GM12878 (cell line): ENCODE results near the gene TRPC5OS. TPM values are rescaled to one million over a fixed set of nuclear protein-coding genes. Genes with fewer than 3 reads are reported as not detected.

Source experiments
- CBFB ChIP-seq: IDR thresholded peaks from 2 replicates; pipeline ENCODE4 v1.6.1; 2016; ENCODE audit warnings: antibody characterized with exemption, low read depth
- CBX5 ChIP-seq: sonication (generic); IDR thresholded peaks from 2 replicates; pipeline ENCODE4 v1.6.1; 2016; ENCODE audit warnings: low read depth, moderate library complexity, mild to moderate bottlenecking, inconsistent platforms
- CHD1 ChIP-seq: IDR thresholded peaks from 2 replicates; pipeline ENCODE4 v1.6.1; 2012; ENCODE audit warnings: low read depth, low read length, improper control_type of control experiment
- CREM ChIP-seq: IDR thresholded peaks from 2 replicates; pipeline ENCODE4 v1.6.1; 2014; ENCODE audit warnings: antibody characterized with exemption, low read depth
- FOS ChIP-seq: IDR thresholded peaks from 3 replicates; pipeline ENCODE4 v1.6.1; 2011; ENCODE audit warnings: borderline replicate concordance; ENCODE audit not compliant: insufficient read length; ENCODE audit errors: extremely low read depth
- PRDM15 ChIP-seq: fragments of 450-650 bp; formaldehyde crosslinking; IDR thresholded peaks from 2 replicates; pipeline ENCODE4 v1.4.0; 2020; ENCODE audit warnings: mild to moderate bottlenecking, moderate library complexity
- RAD51 ChIP-seq: fragments of 450-650 bp; IDR thresholded peaks from 2 replicates; pipeline ENCODE4 v1.6.1; 2016; ENCODE audit warnings: moderate library complexity, mild to moderate bottlenecking, inconsistent platforms
- REST ChIP-seq: IDR thresholded peaks from 2 replicates; pipeline ENCODE4 v1.6.1; 2012; ENCODE audit warnings: mild to moderate bottlenecking, low read depth, low read length
- TCF7 ChIP-seq: IDR thresholded peaks from 2 replicates; pipeline ENCODE4 v1.6.1; 2014; ENCODE audit warnings: antibody characterized with exemption, borderline replicate concordance
- ZNF217 ChIP-seq: fragments of 450-650 bp; IDR thresholded peaks from 2 replicates; pipeline ENCODE4 v1.6.1; 2017; ENCODE audit warnings: antibody characterized with exemption, mild to moderate bottlenecking
- polyA plus RNA-seq, 11 experiments: library from polyadenylated mRNA; depleted of rRNA in 4 of 11; unstranded in 6 of 11; stranded (reverse) in 5 of 11; fragments of >200 nt; fragmentation: Nextera tagmentation in 4 of 11; fragmentation: Illumina TruSeq in 1 of 11; extraction: Ambion mirVana in 4 of 11; extraction: Trizol in 1 of 11; gene quantifications; 1 replicate in 1 of 11; 2 replicates in 10 of 11; pipeline versions ENCODE4 v1.2.1 to v1.2.3, GENCODE V29; 2011 to 2016; ENCODE audit warnings: inconsistent platforms in 2 of 11, missing spikeins in 2 of 11, low read depth in 1 of 11
- total RNA-seq, 4 experiments: library from RNA; depleted of rRNA in 3 of 4; stranded (reverse); fragments of >200 nt in 3 of 4; fragmentation: Illumina TruSeq in 1 of 4; extraction: Trizol in 1 of 4; gene quantifications; 2 replicates each; pipeline versions ENCODE4 v1.2.1 to v1.2.3, GENCODE V29; 2013 to 2021
- TF ChIP-seq, protein P1 (sequence below): IDR thresholded peaks from 2 replicates; pipeline ENCODE4 v1.6.1; 2012; ENCODE audit warnings: improper control_type of control experiment, low read depth, low read length; ENCODE audit not compliant: insufficient replicate concordance
- TF ChIP-seq, protein P2 (sequence below): IDR thresholded peaks from 2 replicates; pipeline ENCODE4 v1.6.1; 2011; ENCODE audit warnings: low read depth, low read length, improper control_type of control experiment, borderline replicate concordance
- TF ChIP-seq, protein P3 (sequence below): IDR thresholded peaks from 2 replicates; pipeline ENCODE4 v1.6.1; 2012; ENCODE audit warnings: low read depth, low read length, improper control_type of control experiment

The TRPC5OS gene
- total and polyA plus RNA-seq, 10 of the 15 experiments (the other 5 are each of a cell fraction or from before 2014, with no cell fraction given), result 0.06 to 0.40 (median 0.10) TPM; not detected in 4

DNA sequence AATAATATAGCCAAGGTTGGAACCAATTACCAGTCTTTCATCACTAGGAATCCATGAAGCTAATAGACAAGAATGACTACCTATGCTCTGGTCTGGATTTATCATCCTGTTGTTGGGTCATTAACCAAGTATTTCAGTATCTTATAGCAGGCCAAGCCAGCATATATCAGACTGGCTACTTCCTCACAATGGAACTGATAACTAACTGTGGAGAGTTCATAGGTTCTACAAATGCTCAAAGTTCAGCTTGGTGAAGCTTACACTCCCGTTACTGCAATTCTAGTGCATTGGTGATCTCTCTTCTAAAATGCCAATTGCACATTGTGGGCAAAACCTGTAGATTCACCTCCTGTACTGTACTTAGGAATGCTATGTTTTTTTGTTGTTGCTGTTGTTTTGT, 4.8 kb downstream of the TRPC5OS start (continued):
- TF ChIP-seq, protein P1, sequence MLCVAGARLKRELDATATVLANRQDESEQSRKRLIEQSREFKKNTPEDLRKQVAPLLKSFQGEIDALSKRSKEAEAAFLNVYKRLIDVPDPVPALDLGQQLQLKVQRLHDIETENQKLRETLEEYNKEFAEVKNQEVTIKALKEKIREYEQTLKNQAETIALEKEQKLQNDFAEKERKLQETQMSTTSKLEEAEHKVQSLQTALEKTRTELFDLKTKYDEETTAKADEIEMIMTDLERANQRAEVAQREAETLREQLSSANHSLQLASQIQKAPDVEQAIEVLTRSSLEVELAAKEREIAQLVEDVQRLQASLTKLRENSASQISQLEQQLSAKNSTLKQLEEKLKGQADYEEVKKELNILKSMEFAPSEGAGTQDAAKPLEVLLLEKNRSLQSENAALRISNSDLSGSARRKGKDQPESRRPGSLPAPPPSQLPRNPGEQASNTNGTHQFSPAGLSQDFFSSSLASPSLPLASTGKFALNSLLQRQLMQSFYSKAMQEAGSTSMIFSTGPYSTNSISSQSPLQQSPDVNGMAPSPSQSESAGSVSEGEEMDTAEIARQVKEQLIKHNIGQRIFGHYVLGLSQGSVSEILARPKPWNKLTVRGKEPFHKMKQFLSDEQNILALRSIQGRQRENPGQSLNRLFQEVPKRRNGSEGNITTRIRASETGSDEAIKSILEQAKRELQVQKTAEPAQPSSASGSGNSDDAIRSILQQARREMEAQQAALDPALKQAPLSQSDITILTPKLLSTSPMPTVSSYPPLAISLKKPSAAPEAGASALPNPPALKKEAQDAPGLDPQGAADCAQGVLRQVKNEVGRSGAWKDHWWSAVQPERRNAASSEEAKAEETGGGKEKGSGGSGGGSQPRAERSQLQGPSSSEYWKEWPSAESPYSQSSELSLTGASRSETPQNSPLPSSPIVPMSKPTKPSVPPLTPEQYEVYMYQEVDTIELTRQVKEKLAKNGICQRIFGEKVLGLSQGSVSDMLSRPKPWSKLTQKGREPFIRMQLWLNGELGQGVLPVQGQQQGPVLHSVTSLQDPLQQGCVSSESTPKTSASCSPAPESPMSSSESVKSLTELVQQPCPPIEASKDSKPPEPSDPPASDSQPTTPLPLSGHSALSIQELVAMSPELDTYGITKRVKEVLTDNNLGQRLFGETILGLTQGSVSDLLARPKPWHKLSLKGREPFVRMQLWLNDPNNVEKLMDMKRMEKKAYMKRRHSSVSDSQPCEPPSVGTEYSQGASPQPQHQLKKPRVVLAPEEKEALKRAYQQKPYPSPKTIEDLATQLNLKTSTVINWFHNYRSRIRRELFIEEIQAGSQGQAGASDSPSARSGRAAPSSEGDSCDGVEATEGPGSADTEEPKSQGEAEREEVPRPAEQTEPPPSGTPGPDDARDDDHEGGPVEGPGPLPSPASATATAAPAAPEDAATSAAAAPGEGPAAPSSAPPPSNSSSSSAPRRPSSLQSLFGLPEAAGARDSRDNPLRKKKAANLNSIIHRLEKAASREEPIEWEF, result no peak
- no peak for TF ChIP-seq PRDM15
- no peak for TF ChIP-seq CREM
- TF ChIP-seq RAD51, result no peak
- TF ChIP-seq TCF7, result no peak
- no peak for TF ChIP-seq REST
- no peak for TF ChIP-seq CBX5
- TF ChIP-seq, protein P2, sequence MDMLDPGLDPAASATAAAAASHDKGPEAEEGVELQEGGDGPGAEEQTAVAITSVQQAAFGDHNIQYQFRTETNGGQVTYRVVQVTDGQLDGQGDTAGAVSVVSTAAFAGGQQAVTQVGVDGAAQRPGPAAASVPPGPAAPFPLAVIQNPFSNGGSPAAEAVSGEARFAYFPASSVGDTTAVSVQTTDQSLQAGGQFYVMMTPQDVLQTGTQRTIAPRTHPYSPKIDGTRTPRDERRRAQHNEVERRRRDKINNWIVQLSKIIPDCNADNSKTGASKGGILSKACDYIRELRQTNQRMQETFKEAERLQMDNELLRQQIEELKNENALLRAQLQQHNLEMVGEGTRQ, result no peak
- no peak for TF ChIP-seq CHD1
- no peak for TF ChIP-seq ZNF217
- TF ChIP-seq, protein P3, sequence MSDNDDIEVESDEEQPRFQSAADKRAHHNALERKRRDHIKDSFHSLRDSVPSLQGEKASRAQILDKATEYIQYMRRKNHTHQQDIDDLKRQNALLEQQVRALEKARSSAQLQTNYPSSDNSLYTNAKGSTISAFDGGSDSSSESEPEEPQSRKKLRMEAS, result no peak
- no peak for TF ChIP-seq CBFB
- no peak for TF ChIP-seq FOS
